ENCODE data around the gene LRRC27.

LRRC27 gene

GRCh38 chr10:132414402-132415016, 82.5 kb downstream of the LRRC27 start:
- no peak for DNase-seq (ENCODE audit: low read depth in 2 of 2)

DNA sequence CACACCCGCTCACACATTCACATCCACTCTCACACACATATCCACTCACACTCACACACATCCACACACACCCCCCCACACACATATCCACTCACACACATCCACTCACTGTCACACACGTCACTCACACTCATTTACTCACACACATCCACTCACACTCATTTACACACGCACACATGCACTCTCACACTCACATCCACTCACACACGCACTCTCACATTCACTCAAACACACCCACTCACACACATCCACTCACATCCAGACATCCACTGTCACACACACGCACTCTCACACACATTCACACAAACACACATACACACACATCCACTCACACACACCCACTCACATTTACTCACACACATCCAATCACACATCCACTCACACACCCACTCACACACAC, 83.3 kb downstream of the LRRC27 start:
- DNase-seq (ENCODE audit: low read depth in 2 of 2) = no peak

- no peak for DNase-seq (ENCODE audit: low read depth in 2 of 2)
These were observed 84.0 kb downstream of the LRRC27 start for GRCh38 chr10:132415956-132416355.

DNA sequence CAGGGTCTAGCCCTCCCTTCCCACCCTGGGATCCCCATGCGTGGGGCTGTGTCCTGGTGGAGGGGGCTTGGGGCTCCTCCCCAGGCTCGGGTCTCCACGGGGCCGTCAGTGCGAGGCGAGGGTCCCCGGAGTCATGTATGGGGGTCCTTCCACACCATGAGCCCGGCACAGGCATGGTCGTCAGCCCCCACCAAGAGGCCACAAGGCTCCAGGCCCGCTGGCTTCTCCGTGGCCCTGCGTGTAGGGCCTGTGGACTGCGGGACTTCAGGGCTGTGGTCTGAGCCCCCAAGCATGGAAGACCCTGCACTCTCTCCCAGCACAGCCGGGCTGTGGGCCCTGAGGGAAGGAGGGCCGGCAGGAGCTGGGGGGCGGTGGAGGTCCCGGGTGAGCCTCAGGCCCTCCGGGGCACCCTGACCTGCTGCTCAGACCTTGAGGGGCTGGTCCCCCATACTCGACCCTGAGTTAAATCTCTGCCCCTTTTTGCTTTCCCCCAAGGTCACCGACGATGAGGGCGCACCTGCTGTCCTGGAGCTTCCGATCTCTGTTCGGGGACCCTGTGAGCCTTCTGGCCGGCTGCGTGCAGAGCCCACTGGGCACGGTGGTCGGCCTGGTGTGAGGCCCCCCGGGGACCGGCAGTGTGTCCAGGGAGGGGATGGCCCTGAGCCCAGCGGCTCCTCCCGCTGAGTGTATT, 84.7 kb downstream of the LRRC27 start:
- DNase-seq (ENCODE audit: low read depth in 2 of 2) = no peak

DNA sequence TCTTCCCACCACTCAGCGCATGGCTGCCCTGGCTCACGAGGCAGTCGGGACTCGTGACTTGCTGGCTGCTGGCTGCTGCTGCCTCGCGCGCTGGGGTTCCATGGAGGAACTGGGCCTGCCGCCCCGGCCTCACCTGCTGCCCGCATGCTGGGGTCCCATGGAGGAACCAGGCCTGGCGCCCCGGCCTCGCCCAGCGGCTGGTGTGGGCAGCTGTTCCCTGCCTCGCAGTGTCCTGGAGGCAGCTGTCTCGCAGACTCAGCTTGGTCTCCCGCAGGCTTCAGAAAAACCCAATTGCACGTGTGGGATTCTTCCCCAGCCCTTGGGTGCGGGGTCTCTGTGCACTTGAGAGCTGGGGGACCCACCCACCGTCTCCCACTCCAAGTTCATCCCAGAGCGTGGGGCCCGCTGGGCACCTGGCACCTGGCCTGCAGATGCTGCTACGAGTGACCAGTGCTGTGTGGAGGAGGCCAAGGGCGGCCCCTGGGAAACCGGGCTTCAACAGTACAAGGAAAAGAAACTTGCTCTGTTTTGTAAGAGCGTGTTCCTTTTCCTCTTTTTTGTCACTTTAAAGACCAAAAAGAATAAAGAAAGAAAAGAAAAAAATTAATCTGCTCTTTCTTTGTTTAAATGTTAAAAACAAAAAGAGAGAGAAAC, 85.4 kb downstream of the LRRC27 start:
- no peak for DNase-seq (ENCODE audit: low read depth in 2 of 2)

DNA sequence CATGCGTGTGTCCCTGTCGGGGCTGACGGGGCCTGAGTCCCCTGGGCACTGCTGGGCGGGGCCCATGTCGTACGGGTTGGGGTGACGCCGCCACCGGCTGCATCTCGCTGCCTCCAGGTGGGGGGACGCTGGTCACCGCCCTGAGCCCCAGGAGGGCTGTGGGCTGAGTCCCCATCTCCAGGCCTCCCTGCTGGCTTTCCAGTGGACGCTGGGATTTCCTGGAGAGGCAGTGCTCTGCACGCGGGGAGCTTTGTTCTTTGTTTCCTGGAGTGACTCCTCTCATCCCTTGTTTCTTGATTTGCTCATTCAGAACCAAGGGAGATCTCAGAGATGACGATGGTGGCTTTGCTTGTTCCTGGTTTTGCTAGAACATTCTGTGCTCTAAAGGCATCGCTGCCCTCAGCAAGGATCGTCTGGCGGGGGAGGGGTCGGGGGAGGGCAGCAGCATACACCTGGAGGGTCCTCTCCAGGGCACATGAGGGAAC, 86.0 kb downstream of the LRRC27 start:
- no peak for DNase-seq (ENCODE audit: low read depth in 2 of 2)

GRCh38 chr10:132418527-132419416, 86.8 kb downstream of the LRRC27 start:
- no peak for DNase-seq (ENCODE audit: low read depth in 2 of 2)

DNA sequence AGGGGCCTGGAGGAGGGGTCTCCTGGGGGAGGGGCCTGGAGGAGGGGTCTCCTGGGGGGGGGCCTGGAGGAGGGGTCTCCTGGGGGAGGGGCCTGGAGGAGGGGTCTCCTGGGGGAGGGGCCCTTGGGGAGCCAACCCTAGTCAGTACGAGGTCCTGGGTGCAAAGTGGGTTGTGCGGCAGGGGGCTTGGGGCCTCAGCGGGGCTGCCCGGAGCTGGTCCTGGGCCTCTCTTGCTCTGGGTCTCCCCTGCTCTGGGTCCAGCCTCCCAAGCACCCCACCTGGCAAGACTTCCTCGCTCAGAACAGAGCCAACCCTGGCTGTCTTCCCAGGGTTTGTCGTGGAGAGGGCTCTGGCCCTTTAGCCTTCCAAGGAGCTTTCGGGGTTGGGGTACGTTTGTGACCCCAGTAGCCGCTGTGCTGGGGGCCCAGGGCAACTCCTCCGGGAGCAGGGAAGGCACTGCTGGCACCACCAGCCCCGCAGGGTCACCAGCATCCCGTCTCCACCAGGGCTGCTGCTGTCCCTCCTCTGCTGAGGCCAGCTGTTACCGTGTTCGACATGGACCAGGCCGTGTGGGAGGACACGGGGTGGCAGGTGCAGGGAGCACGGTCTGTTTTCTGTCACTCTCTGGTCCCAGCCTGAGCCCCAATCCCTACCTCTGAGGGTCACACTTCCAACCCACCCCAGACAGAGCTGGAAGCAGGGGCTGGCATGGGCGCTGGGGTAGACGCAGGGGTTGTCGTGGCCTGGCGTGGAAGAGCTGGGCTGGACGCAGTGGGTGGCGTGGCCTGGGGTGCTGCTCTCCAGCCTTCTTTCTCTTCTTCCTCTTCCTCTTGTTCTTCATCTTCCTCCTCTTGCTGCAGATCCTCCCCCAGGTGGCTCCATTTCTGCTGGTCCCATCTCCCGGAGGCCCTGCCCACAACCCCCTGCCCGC, 87.8 kb downstream of the LRRC27 start:
- no peak for DNase-seq (ENCODE audit: low read depth in 2 of 2)

DNA sequence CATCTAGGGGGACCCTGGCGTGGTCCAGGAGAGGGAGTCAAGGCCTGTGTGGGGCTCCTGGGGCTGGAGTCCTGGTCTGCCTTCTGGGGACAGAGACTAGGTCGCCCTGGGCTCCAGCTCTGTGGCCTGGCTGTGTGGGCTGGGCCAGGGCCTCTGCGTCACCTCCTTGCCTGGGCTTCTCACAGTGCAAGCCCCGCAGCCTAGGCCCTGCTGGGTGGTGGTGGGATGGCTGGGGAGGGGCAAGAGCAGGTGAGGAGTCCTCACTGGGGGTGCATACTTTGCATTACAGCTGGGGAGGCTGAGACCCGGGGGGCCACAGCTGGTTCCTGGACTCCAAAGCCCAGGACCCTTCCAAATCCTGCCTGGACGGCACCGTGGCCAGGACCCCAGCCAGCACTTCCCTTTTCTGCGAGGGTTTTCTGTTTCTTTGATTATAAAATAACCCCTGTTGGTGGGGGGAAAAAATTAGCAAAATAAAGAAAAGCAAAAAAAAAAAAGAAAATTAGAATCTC, 88.5 kb downstream of the LRRC27 start:
- DNase-seq (ENCODE audit: low read depth in 2 of 2) = no peak

GRCh38 chr10:132420981-132421846, 89.2 kb downstream of the LRRC27 start:
- no peak for DNase-seq (ENCODE audit: low read depth in 2 of 2)

DNA sequence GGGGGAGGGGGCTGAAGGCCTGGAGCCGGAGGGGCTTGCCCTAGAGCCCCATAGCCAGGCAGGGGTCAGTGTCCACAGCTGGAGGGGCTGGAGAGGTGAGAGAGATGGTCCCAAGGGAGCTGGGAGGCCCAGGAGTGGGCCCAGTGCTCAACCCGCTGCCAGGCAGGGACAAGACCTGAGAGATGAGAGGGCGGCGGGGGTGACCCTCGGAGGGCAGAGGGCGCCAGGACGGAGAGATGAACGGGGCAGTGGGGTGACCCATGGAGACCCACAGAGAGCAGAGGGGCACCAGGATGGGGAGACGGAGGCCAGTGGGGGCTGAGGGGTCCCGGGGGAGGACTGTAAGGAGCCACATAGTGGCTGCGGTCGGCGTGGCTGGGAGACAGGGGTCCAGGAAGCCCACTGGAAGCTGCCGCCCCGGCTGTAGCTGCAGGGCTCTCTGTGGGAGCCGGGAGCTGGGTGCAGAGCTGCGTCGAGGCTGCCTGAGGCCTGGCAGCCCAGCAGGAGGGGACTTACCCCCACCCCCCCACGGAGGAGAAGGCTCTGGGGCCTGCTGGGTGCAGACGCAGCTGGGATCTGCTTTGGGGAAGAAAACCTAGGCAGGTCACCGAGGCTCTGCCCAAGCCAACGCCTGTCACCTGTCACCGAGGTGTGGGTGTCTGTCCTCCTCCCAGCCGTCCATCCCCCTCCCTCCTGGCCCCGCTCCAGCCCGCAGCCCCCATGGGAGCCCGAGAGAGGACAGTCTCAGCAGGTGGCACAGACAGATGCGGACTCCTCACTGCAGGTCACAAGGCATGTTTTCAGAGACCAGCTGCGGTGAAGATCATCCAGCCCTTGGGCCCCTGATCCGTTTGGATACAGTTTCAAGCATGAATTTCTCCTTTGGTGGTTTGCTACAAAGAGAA, 90.1 kb downstream of the LRRC27 start:
- DNase-seq (ENCODE audit: low read depth in 2 of 2) = no peak

- no peak for DNase-seq (ENCODE audit: low read depth in 2 of 2)
These were observed 91.2 kb downstream of the LRRC27 start for GRCh38 chr10:132422903-132423825.

- no peak for DNase-seq (ENCODE audit: low read depth in 2 of 2)
These were observed 92.2 kb downstream of the LRRC27 start for GRCh38 chr10:132423966-132424861.

GRCh38 chr10:132425029-132425756, 93.2 kb downstream of the LRRC27 start:
- no peak for DNase-seq (ENCODE audit: low read depth in 2 of 2)

- DNase-seq (ENCODE audit: low read depth in 2 of 2) = no peak
These were observed 93.8 kb downstream of the LRRC27 start for GRCh38 chr10:132425757-132426155.

All from fibroblast of skin of left quadriceps (primary cell).